ENCODE measurements around the gene HCFC2.
A peak's percentile ranks its signal among the peaks of the same experiment; 100 is the strongest.
"Not testable (repeated sequence)": the region's sequence is repeated elsewhere in the genome, so short reads cannot be mapped to it uniquely, and the experiment has no call there.

The HCFC2 gene

DNA sequence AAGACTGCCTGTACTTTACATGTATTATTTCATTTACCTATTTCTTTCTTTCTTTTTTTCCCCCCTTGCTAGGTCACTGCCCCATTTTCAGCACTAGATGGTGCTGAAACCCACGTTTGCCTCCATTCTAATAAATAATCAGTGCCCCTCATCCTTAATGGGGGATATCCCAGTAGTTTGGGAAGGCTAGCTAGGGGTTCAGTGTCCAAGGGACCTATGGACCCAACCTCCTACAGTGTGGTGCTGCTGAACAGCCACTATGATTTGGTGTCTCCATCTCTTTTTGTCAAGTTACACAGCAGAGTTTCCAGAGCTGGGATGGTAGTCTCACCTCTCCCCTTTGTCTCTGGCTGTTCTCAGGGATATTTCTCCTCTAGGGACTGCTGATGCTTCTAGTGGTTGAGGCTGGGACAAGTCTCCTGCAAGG, 6.5 kb upstream of the HCFC2 start:
- peak; percentile 14 for DNase-seq (ENCODE audit: low spot score)

DNA sequence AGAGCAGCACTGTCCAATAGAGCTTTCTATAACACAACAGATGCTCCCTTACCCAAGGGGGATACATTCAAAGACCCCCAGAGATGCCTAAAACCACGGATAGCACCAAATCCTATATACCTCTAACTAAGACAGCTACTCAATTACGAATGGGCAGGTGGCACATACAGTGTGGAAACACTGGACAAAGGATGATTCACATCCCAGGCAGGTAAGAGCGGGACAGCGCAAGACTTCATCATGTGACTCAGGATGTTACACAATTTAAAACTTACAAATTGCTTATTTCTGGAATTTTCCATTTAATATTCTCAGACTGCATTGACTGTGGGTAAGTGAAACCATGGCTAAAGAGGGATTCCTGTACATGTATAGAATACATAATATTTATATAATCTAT, 5.5 kb upstream of the HCFC2 start:
- no peak for DNase-seq (ENCODE audit: low spot score)

DNA sequence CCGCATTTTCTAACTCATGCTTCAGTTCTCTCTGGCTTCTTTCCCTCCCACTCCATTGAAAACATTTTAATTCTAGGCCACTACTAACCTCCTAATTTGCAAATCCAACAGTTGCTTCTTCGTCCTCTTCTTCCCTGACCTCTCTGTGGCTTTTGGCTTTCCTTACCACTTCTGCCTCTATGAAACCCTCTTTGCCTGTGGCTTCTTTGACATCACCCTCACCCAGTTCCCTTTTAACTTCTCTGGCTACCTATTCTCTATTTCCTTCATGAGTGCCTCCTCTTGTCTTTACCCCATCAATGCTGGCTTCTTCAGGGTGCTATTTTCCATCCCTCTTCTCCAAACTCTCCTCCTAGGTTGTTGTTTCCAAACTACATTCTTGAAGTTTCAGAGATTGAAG, 4.4 kb upstream of the HCFC2 start:
- DNase-seq (ENCODE audit: low spot score): no peak

DNA sequence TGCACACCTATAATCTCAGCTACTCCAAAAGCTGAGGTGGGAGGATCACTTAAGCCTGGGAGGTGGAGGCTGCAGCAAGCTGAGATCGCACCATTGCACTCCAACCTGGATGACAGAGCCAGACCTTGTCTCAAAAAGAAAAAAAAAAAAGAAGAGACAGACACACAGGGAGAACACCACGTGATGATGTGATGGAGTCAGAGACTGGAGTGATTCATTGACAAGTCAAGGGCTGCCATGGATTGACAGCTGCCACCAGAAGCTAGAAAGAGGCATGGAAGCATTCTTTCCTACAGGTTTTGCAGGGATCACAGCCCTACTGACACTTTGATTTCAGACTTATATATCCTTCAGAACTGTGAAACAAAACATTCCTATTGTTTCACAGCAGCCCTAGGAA, 3.5 kb upstream of the HCFC2 start:
- DNase-seq (ENCODE audit: low spot score): no peak

DNA sequence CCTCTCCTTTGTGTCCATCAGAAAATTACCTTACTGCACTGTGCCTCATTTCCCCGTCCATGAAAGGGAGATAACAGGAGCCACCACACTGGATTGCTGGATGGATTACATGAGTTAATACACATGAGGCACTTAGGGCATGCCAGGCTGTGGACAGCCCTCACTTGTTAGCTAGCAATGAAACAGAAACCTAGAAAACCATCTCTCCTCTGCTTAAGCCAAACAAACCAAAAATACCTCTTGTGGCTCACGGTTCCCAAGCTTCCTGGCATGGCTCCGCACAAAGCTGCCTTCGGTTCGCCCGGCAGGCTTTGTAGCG, 660 bp upstream of the HCFC2 start:
- DNase-seq (ENCODE audit: low spot score): no peak

DNA sequence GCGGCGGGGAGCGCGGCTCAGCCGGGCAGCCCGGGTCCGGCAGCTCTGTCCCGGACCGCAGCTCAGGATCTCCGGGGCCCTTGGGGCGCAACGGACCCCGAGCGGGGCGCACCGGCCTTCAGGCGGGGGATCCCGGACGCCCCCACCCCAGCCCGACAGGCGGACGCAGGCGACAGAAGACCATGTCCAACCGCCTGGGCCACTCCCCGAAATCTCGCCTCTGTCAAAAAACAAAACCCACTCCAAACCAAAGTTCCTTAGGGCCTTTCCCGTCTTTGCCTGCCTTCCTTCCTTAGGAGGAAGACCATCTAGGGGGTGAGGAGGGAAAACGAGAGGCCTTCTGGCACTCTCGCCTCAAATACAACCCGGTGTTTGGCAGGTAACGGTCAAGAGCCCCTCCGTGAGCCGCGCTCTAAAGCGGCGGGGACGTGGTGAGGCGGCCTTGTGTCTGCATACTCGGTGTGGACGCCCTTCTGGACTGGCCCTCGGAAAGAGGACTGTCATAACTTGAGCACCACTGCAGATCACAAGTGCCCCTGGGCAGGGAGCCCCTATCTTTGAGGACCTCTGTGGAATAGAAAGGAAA, 604 bp downstream of the HCFC2 start:
- DNase-seq (ENCODE audit: low spot score): no peak

DNA sequence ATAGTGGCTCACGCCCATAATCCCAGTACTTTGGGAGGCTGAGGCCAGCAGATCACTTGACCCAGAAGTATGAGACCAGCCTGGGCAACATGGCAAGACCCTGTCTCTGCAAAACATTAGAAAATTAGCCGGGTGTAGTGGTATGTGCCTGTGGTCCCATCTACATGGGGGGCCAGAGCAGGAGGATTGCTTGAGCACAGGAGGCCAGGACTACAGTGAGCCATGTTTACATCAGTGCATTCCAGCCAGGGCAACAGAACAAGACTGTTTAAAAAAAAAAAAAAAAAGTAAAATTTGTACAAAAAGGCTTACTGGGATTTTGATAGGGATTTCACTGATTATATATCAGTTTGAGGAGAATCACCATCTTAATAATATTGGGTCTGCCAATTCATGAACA, 7.8 kb downstream of the HCFC2 start:
- DNase-seq (ENCODE audit: low spot score): no peak

DNA sequence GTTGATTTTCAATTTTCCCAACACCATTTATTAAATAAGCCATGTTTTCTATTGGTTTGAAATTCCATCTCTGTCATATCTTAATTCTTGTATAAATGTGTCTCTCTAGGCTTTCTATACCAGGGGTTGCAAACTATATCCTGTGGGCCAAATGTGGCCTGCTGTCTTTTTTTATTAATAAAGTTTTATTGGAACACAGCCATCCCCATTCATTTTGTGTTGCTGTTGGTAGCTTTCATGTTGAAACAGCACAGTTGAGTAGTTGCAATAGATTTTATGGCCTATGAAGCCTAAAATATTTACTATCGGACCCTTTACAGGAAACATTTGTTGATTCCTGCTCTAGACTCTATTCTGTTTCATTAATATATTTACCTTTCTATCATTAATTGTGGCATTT, 9.4 kb downstream of the HCFC2 start:
- no peak for DNase-seq (ENCODE audit: low spot score)

DNA sequence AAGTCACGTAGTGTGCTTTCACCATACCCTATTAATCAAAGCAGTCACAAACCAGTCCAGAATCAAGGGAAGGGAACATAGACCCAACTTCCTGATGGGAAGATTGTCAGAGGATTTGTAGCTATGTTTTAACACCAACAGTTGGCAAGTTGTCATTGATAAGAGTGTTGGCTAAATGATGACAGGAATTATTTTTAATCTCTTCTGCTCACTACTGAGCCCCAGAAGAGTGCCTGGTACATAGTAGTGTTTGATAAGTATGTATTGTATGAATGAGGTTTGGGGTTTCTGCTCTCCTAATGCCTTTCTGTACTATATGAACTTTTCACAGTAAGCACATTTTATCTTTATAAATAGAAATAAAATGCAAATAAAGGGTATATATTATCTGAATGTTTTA, 14.7 kb downstream of the HCFC2 start:
- DNase-seq (ENCODE audit: low spot score): no peak

DNA sequence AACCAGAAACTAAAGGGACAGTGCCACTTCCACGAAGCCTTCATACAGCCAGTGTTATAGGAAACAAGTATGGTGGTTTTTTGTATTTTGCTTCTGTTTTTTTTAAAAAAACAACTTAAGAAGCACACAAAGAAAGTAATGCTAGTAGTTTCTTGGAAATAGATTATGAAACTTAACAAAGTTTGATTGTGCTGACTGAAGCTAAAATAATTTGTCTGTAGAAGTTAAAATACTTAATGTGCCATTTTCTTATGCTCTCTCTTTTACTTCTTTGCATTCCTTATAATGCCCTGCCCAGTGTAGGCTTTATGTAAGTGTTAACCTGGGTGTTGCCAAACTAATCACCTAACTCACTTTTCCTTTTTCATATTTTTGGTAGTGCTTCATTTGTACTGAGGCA, 16.4 kb downstream of the HCFC2 start:
- DNase-seq (ENCODE audit: low spot score): no peak

DNA sequence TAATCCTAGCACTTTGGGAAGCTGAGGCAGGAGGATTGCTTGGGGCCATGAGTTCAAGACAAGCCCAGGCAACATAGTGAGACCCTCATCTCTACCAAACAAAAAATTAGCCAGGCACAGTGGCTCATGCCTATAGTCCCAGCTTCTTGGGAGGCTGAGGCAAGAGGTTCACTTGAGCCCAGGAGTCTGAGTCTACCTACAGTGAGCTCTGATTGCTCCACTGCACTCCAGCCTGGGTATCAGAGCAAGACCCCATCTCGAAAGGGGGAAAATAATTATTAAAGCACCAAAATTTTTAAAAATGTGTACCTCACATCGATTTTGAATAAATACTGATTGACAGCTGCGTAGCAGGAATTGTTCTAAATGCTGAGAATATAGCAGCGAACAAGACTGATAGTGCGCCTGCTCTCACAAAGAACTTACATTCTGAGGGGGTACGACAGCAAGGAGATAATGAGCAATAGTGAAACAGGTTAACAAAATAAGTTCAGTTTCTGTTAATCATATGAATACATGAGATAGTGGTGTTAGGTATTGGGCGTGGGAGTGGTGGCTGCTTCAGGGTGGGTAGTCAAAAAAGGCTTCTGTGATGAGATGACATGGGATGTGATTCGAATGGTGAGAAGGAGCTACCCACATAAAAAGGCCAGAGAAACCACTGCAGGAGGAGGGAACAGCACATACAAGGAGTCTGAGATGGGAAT, 19.6 kb downstream of the HCFC2 start:
- DNase-seq (ENCODE audit: low spot score): no peak

DNA sequence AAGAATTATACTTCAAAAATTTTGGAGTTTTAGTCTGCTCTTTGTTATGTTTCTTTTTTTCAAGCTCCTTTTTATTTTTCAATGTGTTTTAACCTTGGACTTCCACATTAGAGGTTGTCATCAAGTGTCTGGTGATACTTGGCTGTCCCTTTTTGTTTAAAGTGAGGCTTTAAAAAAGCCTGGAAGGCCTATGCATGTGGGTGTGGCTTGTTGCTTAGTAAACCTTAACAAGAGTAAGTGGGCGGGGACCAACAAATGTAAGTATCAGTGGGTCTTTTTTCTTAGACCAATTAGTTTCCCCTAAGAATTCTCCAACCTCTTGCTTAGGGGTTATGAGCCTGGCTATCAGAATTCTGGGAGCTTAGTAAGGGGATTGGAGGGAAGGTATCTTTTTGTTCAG, 26.4 kb downstream of the HCFC2 start:
- DNase-seq (ENCODE audit: low spot score): no peak

DNA sequence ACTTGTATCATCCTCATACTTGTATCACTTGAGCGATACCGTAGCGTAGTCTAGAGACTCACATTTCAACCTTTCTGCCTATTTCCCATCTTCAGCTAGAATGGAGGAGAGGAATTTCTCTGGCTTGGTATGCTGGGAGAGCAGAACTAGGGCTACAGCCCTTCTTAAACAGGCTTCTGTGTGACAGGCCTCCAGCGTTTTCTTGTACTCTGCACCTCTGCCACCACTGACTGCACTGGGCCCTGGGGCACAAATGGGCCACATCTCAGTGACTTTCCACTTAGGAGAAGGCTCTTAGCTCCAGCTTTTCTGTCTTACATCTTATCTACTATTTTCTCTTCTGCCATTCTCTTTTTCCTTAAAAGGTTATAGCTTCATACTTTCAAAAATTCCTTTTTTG, 26.8 kb downstream of the HCFC2 start:
- DNase-seq (ENCODE audit: low spot score): no peak

DNA sequence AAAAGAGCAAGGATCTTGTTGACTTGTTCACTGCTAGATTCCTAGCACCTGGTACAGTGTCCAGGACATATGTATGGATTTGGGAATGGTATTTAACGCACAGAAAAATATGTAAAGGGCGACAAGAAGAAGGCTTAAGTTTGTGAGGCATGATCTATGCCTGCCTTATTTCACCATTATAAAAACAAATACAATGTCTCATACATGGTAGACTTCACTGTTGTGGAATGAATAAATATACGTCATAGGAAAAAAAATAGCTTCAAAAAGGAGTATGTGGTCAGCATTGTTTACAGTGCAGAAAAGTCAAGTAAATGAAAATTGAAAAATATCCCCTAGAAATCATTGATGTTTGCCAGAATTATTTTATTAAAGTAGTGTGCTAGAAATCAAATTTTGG, 30.0 kb downstream of the HCFC2 start:
- DNase-seq (ENCODE audit: low spot score): no peak

DNA sequence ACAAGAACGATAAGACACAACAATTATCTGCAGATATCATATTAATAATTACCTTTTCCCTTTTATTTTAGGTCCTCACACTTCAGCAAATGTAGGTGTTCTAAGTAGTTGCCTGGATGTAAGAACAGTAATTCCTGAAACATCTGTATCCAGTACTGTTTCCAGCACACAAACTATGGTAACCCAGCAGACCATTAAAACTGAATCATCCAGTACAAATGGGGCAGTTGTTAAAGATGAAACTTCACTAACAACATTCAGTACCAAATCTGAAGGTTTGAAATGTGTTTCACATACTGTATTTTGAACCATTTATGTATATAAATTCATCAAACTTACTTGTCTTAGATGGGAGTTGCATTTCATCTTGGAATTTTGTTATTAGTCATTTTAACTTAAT, 31.0 kb downstream of the HCFC2 start:
- DNase-seq (ENCODE audit: low spot score): no peak

DNA sequence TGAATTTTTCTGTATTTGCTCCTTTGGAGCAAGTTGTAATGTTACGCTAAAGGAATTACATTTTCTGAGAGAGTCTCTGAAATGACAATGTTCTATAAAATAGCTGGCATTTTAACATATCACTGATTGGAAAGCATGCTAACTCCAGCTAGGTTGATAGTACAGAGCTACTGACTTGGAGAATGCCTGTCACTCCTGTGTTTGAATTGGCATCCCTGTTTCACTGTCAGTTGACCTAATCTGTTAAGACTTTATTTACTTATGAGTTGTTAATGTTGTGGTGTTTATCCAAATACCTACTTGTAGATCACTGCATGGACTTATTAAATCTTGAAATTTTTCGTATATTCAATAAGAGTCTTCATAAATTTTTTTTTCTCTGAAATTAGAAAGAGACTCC, 33.6 kb downstream of the HCFC2 start:
- no peak for DNase-seq (ENCODE audit: low spot score)

DNA sequence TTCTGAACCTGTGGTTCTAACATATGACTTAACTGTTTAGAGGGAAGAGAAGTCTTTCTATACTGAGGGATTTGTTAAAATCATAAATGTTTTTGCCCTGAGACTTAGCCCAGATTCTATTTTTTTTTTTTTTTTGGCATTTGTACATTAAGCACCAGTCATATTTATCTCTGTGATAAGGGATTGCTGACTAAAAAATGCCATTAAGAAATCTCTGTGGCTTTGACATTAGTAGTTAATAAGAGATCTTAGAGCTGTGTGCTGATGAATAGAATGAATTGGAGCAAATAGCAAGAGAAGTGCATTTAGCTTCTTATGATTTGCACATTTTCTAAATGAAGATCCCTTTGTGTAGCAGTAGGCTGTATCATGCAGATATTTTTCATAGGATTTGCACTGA, 41.1 kb downstream of the HCFC2 start:
- DNase-seq (ENCODE audit: low spot score): no peak

DNA sequence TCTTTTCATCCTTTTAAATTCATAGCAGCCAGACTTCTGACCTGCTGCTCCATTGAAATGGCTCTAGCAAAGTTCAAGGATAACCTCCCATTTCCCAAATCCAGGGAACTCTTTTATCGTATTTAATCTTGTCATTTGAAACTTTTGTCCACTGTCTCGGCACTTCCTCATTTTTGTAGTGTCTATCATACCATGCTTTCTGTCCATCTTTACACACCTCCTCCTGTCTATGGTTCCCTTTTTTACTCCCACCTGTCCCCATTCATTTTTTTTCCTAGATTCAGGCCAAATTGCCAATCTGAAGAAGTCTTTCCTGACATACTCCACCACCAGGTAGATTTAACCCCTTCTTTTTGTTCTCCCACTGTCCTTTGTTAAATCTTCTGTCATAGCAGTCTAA, 42.6 kb downstream of the HCFC2 start:
- DNase-seq (ENCODE audit: low spot score): no peak

DNA sequence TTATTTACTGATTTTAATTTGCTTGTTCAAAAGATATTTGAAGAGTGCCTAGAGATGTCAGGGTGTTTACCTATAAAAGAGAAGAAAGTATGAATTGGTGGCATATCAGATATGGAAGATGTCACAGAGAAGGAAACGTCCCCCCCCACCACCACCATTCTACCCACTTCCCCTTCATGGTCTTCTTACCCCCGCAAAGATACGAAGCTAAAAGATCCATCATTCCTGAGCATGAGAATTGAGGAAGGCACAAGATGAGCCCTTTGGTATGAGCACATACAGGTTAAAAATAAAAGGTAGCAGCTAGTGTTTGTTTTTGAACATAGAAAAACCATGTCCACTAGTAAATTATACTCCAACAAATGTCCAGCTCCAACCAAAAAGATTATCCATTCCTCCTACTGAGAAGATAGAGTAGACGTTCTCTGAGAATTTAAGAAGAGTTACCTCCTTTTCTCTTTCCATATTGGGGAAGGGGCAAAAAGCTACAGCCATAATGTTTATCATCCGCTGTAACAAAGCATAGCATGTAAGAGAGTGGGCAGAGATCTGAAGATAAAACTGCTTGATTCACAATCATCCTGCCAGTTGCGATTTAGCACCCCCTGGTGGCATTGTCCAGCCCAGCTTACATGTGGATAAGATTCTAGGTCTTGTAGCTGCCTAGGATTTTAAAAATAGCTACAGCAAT, 44.6 kb downstream of the HCFC2 start:
- peak; percentile 82 for DNase-seq (ENCODE audit: low spot score)

DNA sequence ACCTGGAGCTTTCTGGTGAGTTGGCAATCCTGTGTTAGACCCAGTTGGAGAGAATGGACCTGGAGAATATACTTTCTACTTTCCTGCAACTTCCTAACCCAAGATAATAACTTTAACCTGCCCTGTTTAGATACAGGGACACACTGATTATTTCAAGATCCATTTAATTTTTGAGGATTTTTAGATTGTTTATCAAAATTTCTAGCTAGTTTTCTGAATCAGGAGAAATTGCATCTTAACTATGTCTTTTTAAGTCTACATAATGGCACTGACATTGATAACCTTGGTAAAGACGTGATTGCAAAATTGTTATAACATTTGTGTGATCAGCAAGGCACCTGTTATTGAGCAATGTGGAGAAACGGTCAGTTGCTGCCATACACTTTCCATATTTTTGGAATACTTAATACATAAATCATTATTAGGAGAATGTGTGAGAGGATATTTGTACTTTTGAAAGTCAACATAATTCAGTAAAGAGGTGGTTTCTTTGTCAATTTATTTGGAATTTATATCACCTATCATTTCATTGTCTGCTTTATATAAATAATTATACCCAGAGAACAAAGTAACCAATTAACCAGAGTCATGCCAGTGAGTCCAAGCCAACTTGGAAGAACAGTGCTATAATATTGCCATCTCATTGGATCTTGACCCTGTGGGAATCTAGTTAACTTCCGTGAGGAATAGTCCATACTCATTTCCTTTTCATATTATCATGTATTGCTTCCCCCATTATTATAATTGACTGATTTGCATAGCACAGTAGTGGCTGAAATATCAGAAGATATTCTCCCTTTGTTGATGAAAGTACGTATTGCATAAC, 45.3 kb downstream of the HCFC2 start:
- DNase-seq (ENCODE audit: low spot score): no peak

DNA sequence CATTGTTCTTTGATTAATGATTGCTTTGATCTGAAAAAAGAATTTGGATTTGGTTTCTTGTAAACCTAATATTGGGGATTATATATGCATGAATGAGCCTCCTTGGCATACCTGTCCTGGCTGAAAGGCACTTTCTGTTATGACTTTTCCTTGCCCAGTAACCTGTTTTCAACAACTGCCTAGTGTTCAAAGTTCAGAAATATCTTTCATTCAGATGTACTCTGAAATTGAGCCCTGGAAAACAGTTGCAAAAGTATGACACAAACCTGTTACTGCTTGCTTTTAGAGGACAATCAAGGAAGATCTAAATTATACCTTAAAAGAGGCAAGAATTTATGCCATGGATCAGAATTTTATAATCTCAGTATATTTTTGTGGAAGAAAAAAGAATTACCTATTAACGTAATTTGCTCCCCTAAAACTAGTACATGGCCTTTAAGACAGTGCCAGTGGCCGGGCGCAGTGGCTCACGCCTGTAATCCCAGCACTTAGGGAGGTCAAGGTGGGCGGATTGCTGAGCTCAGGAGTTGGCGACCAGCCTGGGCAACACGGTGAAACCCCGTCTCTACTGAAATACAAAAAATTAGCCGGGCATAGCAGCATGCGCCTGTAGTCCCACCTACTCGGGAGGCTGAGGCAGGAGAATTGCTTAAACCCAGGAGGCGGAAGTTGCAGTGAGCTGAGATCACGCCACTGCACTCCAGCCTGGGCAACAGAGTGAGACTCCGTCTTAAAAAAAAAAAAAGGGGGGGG, 50.7 kb downstream of the HCFC2 start:
- DNase-seq (ENCODE audit: low spot score): not testable (repeated sequence)

DNA sequence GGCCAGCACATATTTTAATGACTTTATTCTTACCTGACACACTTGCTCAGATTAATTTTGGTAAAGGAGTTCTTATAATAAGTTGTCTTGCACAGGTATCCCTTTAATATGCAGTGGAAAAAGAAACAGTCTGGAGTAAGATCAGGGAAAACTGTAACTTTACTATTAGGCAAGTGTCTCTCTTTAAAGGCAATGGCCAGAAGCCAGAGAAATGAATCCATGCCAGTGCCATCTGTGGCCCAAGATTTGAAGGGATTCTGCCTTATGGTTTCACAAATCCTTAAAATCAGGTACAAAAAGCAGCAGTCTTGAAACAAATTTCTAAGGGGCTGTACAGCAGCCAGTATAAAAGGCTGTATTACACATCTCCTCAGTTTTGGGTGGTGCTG, 51.2 kb downstream of the HCFC2 start:
- DNase-seq (ENCODE audit: low spot score): no peak

Measured in CD4-positive, alpha-beta T cell treated with Interleukin-6 at 100 ng/mL for 8 hours (primary cell).